KOPT-K1 (cell line): ENCODE measurements around the gene GLS2.
"Not testable (repeated sequence)": the region's sequence is repeated elsewhere in the genome, so short reads cannot be mapped to it uniquely, and the experiment has no call there.

ENCODE experiments used
- H3K27ac ChIP-seq: fragments of 200-600 bp; sonication (generic); 2 replicates; pipeline ENCODE4 v1.5.1; 2016; ENCODE audit warnings: antibody characterized with exemption, mild to moderate bottlenecking, low read depth, low read length; ENCODE audit not compliant: poor library complexity, severe bottlenecking
- H3K36me3 ChIP-seq: fragments of 200-600 bp; sonication (generic); 2 replicates; pipeline ENCODE4 v1.5.1; 2017; ENCODE audit warnings: antibody characterized with exemption, mild to moderate bottlenecking, low read length, moderate library complexity; ENCODE audit not compliant: insufficient read depth
- H3K9me3 ChIP-seq: fragments of 200-600 bp; sonication (generic); 2 replicates; pipeline ENCODE4 v1.5.1; 2017; ENCODE audit warnings: antibody characterized with exemption, low read length, mild to moderate bottlenecking; ENCODE audit not compliant: insufficient read depth, poor library complexity, severe bottlenecking

Gene GLS2

DNA sequence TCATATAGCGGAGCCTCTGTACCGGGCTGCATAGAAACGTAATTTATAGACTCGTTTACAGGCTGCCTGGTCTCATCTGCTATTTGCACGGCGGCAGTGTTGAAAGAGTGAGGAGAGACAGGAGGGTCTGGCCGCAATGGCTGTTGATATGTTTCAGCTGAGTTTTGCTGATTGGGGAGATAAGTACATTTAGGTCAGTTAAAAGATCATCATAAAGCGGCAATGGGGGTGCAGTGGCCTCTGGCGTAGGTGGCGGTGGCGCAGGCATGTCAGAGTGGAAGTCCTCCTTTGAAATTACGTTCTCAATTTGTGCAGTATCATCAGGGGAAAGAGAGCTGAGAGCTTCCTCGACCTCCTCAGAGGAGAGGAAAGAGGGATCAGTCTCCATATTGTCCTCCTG is 11.9 kb upstream of the GLS2 start:
- H3K27ac ChIP-seq, H3K36me3 ChIP-seq, H3K9me3 ChIP-seq: not testable (repeated sequence)

DNA sequence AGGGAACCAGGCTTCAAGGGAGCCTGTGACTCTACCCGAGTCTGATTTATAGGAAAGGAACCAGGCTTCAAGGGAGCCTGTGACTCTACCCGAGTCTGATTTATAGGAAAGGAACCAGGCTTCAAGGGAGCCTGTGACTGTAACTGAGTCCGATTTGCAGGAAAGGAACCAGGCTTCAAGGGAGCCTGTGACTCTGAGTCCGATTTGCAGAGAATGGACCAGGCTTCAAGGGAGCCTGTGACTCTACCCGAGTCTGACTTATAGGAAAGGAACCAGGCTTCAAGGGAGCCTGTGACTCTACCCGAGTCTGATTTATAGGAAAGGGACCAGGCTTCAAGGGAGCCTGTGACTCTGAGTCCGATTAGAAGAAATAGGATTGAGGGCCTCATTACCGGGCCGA is 11.5 kb upstream of the GLS2 start:
- not testable (repeated sequence) for H3K27ac ChIP-seq, H3K9me3 ChIP-seq, H3K36me3 ChIP-seq

DNA sequence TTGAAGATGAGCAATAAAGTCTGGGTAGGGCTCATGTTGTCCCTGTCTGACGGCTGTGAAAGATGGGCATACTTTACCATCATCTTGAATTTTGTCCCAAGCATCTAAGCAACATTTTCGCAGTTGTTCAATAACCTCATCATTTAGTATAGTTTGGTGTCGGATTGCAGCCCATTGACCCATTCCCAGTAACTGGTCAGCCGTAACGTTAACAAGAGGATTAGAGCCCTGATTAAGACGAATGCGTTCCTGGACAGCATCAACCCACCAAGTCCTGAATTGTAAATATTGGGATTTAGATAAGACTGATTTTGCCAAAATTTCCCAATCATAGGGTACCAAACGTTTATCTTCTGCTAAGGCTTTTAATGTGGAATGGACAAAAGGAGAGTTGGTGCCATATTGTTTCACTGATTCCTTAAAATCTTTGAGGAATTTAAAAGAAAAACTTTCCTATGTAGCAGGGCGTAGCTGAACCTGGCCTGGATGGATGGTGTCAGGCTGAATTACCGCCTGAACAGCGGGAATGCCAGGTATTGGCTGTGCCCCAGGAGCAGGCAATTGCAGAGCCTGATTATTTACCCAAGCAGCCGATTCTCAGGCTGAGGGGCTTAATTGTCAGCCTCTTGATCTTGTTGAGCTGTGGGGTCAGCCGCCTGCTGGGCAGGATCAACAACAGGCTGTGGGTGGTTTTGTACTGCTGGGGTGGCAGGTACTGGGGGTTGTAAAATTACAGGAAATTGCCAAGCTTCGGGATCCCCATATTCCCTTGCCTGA is 10.4 kb upstream of the GLS2 start:
- not testable (repeated sequence) for H3K27ac ChIP-seq, H3K36me3 ChIP-seq
- H3K9me3 ChIP-seq, result peaks cover 21% of the 10 kb centered on the region

DNA sequence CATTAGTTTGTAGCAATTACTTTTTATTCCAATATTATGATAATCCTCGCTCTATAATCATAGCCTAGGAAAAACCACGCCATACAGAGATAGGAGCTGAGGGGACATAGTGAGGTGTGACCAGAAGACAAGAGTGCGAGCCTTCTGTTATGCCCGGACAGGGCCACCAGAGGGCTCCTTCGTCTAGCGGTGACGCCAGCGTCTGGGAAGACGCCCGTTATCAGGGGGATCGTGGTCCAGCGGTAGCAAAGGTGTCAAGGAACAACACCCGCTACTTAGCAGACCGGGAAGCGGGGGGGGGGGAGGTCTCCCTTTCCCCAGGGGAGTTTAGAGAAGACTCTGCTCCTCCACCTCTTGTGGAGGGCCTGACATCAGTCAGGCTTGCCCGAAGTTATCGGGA is 8.7 kb upstream of the GLS2 start:
- H3K27ac ChIP-seq, H3K36me3 ChIP-seq: not testable (repeated sequence)
- peaks cover 21% of the 10 kb centered on the region for H3K9me3 ChIP-seq

DNA sequence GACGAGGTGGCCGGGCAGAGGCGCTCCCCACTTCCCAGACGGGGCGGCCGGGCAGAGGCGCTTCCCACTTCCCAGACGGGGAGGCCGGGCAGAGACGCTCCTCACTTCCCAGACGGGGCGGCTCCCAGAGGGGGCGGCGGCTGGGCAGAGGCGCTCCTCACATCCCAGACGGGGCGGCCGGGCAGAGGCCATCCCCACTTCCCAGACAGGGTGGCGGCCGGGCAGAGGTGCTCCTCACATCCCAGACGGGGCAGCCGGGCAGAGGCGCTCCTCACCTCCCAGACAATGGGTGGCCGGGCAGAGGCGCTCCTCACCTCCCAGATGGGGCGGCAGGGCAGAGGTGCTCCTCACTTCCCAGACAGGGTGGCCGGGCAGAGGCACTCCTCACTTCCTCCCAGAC is 6.5 kb upstream of the GLS2 start:
- H3K36me3 ChIP-seq, H3K27ac ChIP-seq: not testable (repeated sequence)
- peaks cover 21% of the 10 kb centered on the region for H3K9me3 ChIP-seq

DNA sequence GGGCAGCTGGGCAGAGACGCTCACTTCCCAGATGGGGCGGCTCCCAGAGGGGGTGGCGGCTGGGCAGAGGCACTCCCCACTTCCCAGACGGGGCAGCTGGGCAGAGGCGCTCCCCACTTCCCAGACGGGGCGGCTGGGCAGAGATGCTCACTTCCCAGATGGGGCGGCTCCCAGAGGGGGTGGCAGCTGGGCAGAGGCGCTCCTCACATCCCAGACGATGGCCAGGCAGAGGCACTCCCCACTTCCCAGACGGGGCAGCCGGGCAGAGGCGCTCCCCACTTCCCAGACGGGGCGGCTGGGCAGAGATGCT is 6.1 kb upstream of the GLS2 start:
- H3K9me3 ChIP-seq, result peaks cover 21% of the 10 kb centered on the region
- H3K27ac ChIP-seq, H3K36me3 ChIP-seq: not testable (repeated sequence)

DNA sequence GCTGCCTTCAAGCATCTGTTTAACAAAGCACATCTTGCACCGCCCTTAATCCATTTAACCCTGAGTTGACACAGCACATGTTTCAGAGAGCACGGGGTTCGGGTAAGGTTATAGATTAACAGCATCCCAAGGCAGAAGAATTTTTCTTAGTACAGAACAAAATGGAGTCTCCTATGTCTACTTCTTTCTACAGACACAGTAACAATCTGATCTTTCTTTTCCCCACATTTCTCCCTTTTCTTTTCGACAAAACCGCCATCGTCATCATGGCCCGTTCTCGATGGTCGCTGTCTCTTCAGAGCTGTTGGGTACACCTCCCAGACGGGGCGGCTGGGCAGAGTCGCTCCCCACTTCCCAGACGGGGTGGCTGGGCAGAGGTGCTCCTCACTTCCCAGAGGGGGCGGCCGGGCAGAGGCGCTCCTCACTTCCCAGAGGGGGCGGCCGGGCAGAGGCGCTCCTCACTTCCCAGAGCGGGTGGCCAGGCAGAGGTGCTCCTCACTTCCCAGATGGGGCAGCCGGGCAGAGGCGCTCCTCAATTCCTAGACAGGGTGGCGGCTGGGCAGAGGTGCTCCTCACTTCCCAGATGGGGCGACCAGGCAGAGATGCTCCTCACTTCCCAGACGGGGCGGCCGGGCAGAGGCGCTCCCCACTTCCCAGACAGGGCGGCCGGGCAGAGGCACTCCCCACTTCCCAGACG is 5.6 kb upstream of the GLS2 start:
- not testable (repeated sequence) for H3K27ac ChIP-seq, H3K36me3 ChIP-seq
- peaks cover 21% of the 10 kb centered on the region for H3K9me3 ChIP-seq

DNA sequence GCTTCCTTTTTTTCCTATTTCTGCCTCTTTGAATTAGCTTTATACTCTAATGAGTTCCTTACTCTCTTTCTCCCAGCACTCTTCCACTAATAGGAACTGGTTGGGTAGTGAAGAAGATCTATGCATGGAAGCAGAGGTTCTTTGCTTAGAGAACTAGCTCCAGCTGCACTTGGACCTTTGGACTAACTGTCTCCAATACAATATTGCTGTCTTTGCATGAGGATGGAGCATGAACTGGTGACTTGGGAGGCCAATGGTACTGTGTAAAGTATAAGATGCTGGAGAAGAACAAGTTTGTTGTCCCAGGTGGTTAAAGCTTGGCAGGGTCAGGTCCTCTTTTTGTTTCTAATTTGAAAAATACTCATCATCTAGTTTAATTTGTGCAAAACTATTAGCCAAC is 2.4 kb upstream of the GLS2 start:
- no peak overlapping the region for H3K27ac ChIP-seq
- H3K36me3 ChIP-seq, result no peaks in the 10 kb centered on the region
- peaks cover 20% of the 10 kb centered on the region for H3K9me3 ChIP-seq

DNA sequence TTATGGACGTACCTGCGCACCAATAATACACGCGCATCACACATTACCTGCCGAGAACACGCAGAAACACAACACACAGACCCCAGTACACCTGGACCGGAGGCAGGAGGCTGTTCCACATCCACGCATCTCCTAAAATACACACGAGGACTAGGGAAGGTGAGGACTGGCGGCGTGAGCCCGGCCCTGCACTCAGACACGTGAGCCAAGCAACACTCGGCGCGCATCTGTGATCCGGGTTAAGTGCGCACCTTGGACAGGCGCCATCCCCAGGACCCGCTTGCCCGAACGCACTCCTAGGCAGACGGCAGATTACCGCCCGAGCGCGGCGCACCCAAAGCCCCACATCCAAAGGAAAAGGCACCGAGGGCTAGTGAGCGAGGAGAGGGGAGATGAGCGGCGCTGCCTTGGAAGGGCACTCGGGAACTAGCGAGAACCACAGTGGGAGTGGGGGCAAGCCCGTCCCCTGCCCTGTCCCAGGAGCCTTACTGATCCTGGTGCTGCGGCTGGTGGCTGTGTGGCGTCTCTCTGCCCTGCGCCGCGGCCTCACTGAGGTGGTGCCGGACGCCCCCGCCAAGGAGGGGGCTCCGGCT is 417 bp downstream of the GLS2 start:
- no peaks in the 10 kb centered on the region for H3K9me3 ChIP-seq
- no peaks in the 10 kb centered on the region for H3K36me3 ChIP-seq
- no peak overlapping the region for H3K27ac ChIP-seq

DNA sequence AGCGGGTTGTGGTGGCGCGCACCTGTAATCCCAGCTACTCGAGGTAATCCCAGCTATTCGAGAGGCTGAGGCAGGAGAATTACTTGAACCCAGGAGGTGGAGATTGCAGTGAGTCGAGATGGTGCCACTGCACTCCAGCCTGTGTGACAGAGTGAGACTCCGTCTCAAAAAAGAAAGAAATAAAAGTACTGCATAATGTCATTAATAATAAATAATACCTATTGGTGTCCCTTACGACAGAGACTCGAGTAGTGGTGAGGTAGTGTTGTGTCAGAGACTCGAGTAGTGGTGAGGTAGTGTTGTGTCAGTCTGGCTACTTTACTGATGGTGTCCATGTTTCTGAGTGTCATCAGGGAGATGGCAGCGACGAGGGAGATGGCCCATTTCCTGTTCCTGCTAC is 1.3 kb downstream of the GLS2 start:
- Histone ChIP-seq H3K27ac (no peak overlapping the region), H3K9me3 (no peaks in the 10 kb centered on the region), H3K36me3 (no peaks in the 10 kb centered on the region)

DNA sequence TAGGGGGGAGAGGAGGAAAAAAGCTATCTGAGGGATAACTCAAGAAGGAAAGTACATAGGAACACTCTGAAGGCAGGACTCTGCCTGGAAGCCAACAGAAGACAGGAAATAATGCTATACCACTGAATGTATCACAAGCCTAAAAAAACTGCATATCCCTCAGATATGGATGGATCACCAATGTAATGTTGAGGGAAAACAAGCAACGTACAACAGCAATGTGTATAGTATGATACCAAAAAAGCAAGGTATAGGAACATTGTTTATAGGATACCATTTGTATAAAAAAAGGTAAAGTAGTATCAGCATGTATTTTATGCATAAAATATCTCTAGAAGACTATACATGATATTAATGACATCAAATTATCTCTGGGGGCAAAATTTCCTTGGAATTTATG is 3.4 kb downstream of the GLS2 start:
- Histone ChIP-seq H3K27ac (no peak overlapping the region), H3K9me3 (no peaks in the 10 kb centered on the region), H3K36me3 (no peaks in the 10 kb centered on the region)

DNA sequence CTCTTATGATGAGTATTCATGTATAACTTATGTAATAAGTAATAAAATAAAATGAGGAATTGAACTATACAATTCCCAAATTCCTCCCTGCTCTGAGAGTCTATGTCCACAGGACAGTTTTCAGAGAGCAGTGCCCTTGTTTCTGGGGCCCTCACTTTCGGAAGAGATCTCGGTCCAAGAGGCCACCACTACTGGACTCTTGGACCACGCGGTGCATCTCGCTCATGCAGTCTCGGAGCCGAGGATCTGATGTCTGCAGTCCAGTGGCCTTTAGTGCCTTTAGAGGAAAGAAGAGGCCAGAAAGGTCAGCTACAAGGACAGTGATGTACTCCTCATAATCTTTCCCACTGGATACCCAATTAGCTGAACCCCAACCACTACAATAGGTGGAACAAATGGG is 8.3 kb downstream of the GLS2 start:
- H3K36me3 ChIP-seq, result no peaks in the 10 kb centered on the region
- H3K9me3 ChIP-seq, result no peaks in the 10 kb centered on the region
- H3K27ac ChIP-seq, result no peak overlapping the region

DNA sequence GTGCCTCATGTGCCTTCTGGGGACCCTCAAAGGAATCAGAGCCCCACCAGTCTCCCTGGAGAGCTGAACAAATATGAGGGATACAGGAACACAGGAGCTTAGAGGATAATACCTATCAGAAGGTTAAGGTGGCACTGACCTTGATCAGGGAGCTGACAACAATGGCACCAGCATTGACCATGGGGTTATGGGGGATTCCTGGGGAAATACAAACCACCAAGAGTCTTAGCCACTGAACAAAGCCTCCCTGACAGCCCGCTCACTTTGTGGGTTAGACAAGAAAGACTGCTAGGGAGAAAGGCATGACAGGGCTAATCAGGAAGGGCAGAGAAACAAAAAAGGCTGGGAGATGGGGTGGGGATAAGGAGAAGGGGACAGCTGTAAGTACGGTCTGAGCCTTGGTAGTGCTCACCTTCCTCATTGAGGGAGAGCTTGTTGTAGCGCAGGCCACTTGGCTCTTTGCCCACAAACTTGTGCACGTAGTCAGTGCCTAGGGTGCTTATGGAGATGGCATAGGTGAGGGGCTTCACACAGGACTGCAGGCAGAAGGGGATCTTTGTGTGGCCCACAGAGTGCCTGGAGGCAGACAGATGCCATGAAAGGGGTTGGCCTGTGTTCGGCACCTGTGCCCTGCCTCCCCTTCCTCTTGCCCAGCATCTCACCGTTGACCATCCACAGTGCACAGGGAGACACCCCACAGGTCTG is 10.3 kb downstream of the GLS2 start:
- Histone ChIP-seq H3K9me3 (no peaks in the 10 kb centered on the region), H3K27ac (no peak overlapping the region), H3K36me3 (peaks cover 11% of the 10 kb centered on the region; the same call in 1 of the 2 replicates)

DNA sequence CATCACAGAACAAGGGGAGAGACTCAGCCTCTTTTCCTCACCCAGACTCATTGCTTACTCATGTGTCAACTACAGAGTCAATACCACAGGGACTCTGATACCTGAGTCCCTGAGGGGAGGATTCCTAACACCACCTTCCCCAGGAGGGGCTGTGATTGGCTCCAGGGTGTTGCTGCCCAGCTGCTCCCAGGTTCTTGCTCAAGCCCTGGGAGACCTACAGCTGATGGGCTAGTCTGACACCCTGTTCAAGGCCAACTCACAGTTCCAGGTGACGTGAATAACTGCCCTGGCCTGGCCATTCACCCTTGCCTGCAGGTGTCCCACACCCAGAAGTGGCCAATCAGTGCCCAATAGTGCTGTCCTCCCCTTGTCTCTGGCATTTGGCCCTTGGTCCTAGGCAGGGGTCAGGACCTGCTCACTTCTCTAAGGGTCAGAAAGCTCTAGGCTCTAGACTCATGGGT is 11.0 kb downstream of the GLS2 start:
- Histone ChIP-seq H3K9me3 (no peaks in the 10 kb centered on the region), H3K27ac (no peak overlapping the region), H3K36me3 (peaks cover 17% of the 10 kb centered on the region; the same call in 1 of the 2 replicates)

DNA sequence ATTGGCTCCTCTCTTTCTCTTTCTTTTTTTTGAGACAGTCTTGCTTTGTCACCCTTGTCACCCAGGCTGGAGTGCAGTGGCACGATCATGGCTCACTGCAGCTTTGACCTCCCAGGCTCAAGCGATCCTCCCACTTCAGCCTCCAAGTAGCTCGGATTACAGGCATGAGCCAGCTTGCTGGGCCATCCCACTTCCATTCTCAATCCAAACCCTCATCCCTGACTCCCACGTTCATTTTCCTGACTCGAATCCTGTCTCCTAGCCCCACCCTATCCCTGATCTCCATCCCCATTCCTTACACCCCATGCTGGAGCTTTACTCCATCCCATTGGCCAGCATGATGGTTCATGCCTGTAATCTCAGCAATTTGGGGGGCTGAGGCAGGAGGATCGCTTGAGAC is 11.8 kb downstream of the GLS2 start:
- Histone ChIP-seq H3K36me3 (peaks cover 25% of the 10 kb centered on the region), H3K9me3 (no peaks in the 10 kb centered on the region), H3K27ac (no peak overlapping the region)
